ENCODE data around the gene GSE1.

DNA sequence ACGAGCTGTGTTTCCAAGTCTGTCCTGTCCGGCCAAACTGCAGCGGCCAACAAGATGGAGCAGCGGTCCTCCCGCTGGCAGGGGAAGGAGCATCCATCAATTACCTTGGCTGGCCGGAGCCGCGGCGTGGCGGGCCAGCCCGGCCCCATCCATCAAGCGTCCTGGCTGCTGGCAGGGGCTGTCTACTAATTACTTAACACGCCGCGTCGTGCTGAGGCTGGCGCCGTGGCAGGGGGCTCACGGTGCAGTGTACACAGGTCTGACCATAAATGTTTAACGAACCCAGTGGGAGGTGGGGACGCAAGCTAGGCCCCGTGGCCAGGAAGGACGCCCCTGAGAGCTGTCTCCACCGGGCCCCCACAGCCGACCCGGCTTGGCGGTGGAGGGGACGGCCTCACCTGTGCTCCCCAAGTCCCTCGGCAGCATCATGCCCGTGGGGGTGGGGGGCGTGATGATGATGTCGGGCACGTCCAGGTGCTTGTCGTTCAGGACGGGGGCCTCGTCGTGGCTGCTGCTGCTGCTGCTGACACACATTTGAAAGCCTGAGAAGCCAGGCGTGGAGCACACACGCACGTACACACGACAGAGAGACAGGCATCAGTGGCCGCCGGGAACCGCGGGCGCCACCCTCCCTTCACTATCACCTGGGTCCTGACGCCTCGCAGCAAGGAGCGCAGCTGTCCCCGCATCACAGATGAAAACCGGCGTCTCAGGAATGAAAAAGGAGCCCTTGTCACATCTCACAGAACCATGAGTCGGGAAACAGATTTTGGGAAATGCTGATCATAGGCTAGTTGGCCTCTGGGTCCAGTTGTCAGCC is 96.9 kb downstream of the GSE1 start:
- TF ChIP-seq CTCF (conservative IDR thresholded peaks at IDR 0.05 in 1 of 2, IDR thresholded peaks at IDR 0.05 in 1 of 2; ENCODE audit: extremely low read depth in 1 of 2, insufficient read depth in 1 of 2, low read depth in 1 of 2, low read length in 2 of 2) (no peak), EZH2 (IDR thresholded peaks at IDR 0.05; ENCODE audit: borderline replicate concordance, low read length) (no peak)

Measured in mammary epithelial cell (primary cell).